ENCODE data around the gene LIMA1. TPM values are rescaled to one million over a fixed set of nuclear protein-coding genes. Genes with fewer than 3 reads are reported as not detected.

LIMA1 gene
- total RNA-seq: 47.4 and 57.7 TPM in 2 replicates

GRCh38 chr12:50283229-50283923 lies at the start of gene LIMA1:
Gene LIMA1 (minus strand): TSS chr12:50283520. CDS start chr12:50248751, 34,769 bp downstream.

GRCh38 chr12:50167049-50167828 lies 116.1 kb downstream of the LIMA1 start, which contains the start of gene CERS5:
Gene CERS5 (minus strand): TSS chr12:50167369. CDS start chr12:50167297, 72 bp downstream.

Other genes with a start within 250 kb of the LIMA1 start
- gene ASIC1, start 225.9 kb downstream of the LIMA1 start, total RNA-seq: 1.5 and 1.7 TPM in 2 replicates
- gene SMARCD1, start 198.2 kb downstream of the LIMA1 start, total RNA-seq: 52.1 and 57.5 TPM in 2 replicates
- gene GPD1, start 179.5 kb downstream of the LIMA1 start, total RNA-seq: under 0.01 TPM in 1 of 2 replicates, not detected in the other
- gene COX14, start 171.3 kb downstream of the LIMA1 start, total RNA-seq: 36.7 and 40.3 TPM in 2 replicates
- 29.0 and 35.6 TPM in 2 replicates for gene CERS5, start 116.2 kb downstream of the LIMA1 start, total RNA-seq
- not detected in 2 replicates for gene FAM186A, start 113.1 kb upstream of the LIMA1 start, total RNA-seq
- 13.5 and 14.6 TPM in 2 replicates for gene LARP4, start 117.4 kb upstream of the LIMA1 start, total RNA-seq
- gene DIP2B, start 221.5 kb upstream of the LIMA1 start, total RNA-seq: 8.6 and 9.4 TPM in 2 replicates

Measured in bronchus fibroblast of lung (primary cell).